ENCODE measurements around the gene PRR23E.

PRR23E gene

GRCh38 chr3:127221446-127222035 lies 28.6 kb downstream of the PRR23E start:
- Histone ChIP-seq H3K27me3 (ENCODE audit: insufficient read depth, poor library complexity, severe bottlenecking) (no peaks in the 10 kb centered on the region), H3K4me3 (replicated peaks; ENCODE audit: insufficient read depth, low read length) (no peak overlapping the region), H3K27ac (replicated peaks) (no peak overlapping the region)
- TF ChIP-seq POLR2AphosphoS5 (IDR thresholded peaks at IDR 0.05; ENCODE audit: low read depth) (no peak), GABPA (IDR thresholded peaks at IDR 0.05; ENCODE audit: low read depth) (no peak), SPI1 (IDR thresholded peaks at IDR 0.05; ENCODE audit: borderline replicate concordance, low read depth) (no peak), REST (IDR thresholded peaks at IDR 0.05; ENCODE audit: insufficient replicate concordance, low read depth) (no peak), CTCF (IDR thresholded peaks at IDR 0.05; ENCODE audit: insufficient read depth, low read length) (no peak)
- DNase-seq (ENCODE audit: low read depth in 1 of 2, low spot score in 1 of 2): no peak

DNA sequence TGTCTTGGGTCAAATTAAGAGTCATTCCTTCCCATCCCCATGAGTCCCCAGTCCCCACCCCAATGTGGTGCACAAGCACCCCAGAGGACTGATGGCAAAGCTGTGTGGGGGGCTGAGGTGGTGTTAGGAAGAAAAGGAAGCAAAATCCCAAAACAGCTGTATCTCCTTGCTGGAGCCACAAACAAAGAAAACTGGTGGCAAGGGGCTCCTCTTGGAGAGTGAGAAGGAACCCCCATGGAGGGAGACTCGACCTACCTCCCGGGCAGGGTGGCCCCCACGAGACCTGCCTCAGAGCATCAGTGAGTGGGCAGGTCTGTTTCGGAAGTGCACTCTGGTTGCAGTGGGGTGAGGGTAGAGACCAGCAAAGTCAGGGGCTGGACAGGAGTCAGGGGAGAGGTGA lies 29.2 kb downstream of the PRR23E start:
- H3K27ac ChIP-seq (replicated peaks): no peak overlapping the region
- no peak for DNase-seq (ENCODE audit: low read depth in 1 of 2, low spot score in 1 of 2)
- H3K4me3 ChIP-seq (replicated peaks; ENCODE audit: insufficient read depth, low read length): no peak overlapping the region
- H3K27me3 ChIP-seq (ENCODE audit: insufficient read depth, poor library complexity, severe bottlenecking): no peaks in the 10 kb centered on the region
- no peak for TF ChIP-seq GABPA (IDR thresholded peaks at IDR 0.05; ENCODE audit: low read depth)
- no peak for TF ChIP-seq POLR2AphosphoS5 (IDR thresholded peaks at IDR 0.05; ENCODE audit: low read depth)
- TF ChIP-seq SPI1 (IDR thresholded peaks at IDR 0.05; ENCODE audit: borderline replicate concordance, low read depth): no peak
- TF ChIP-seq CTCF (IDR thresholded peaks at IDR 0.05; ENCODE audit: insufficient read depth, low read length): no peak
- no peak for TF ChIP-seq REST (IDR thresholded peaks at IDR 0.05; ENCODE audit: insufficient replicate concordance, low read depth)

- H3K27ac ChIP-seq (replicated peaks): no peak overlapping the region
- no peak overlapping the region for H3K4me3 ChIP-seq (replicated peaks; ENCODE audit: insufficient read depth, low read length)
Observed at GRCh38 chr3:127222664-127223063, 29.7 kb downstream of the PRR23E start.

More at GRCh38 chr3:127222664-127223063, 29.7 kb downstream of the PRR23E start:
- no peaks in the 10 kb centered on the region for H3K27me3 ChIP-seq (ENCODE audit: insufficient read depth, poor library complexity, severe bottlenecking)
- no peak for DNase-seq (ENCODE audit: low read depth in 1 of 2, low spot score in 1 of 2)
- no peak for TF ChIP-seq CTCF (IDR thresholded peaks at IDR 0.05; ENCODE audit: insufficient read depth, low read length)
- no peak for TF ChIP-seq GABPA (IDR thresholded peaks at IDR 0.05; ENCODE audit: low read depth)
- no peak for TF ChIP-seq SPI1 (IDR thresholded peaks at IDR 0.05; ENCODE audit: borderline replicate concordance, low read depth)
- TF ChIP-seq REST (IDR thresholded peaks at IDR 0.05; ENCODE audit: insufficient replicate concordance, low read depth): no peak
- no peak for TF ChIP-seq POLR2AphosphoS5 (IDR thresholded peaks at IDR 0.05; ENCODE audit: low read depth)
